GM21723 (cell line): ENCODE measurements around the gene SLC2A3.
"Not testable (repeated sequence)": the region's sequence is repeated elsewhere in the genome, so short reads cannot be mapped to it uniquely, and the experiment has no call there.

Experiments
- ATAC-seq: cut with Tn5 transposase; IDR thresholded peaks from one replicate; pipeline ENCODE4 v1.9.1; 2021; ENCODE audit warnings: mild to moderate bottlenecking, moderate library complexity; ENCODE audit not compliant: unreplicated experiment

SLC2A3 gene

DNA sequence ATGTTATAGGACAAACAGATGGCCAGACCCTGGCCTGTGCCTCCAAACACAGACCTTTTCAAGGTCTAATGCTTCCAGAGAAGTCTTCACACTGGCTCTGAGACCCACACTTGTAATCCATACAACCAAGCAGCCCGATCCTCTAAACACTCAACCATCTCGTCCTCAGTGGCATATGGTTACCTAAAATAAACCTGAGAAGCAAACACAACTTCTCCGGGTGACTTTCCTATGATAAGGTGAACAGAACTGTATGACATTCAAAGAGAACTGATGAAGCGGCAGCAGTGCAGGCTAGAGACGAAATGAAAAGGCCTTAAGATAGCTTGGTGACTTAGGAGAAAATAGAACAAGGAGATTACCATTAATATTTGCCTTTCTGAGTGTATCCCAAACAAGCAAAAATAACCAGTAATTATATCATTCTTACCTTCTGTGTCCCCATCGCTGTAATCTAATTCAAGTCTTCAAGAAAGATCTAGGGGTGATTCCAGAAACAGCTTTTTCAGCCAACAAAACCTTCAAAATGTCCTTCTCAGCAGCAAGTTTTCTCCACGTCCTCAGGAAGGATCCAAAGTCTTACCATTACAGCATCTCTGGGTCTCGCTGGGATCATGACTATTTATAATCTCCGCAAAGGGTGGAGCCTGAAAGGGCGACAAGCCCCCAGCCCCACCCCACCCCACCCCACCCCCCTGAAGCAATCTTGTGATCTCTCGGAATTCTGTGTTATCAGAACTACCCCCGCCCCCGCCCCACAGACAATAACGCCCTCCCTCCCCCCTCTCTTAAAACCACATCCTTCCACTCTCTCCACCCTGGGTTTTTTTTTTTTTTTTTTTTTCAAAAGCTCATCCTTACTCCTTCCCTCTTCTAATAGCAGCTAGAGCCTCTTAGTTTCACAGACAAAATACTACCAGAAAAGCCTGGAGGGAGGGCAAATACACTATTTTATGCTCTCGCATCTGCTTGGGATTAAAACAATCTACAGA, at the start of gene SLC2A3:
SLC2A3 (minus strand) TSS at position 598 of the 992 bp plus-strand sequence; CDS start at position 445, 153 bp downstream.
- ATAC-seq: peak; percentile 57

DNA sequence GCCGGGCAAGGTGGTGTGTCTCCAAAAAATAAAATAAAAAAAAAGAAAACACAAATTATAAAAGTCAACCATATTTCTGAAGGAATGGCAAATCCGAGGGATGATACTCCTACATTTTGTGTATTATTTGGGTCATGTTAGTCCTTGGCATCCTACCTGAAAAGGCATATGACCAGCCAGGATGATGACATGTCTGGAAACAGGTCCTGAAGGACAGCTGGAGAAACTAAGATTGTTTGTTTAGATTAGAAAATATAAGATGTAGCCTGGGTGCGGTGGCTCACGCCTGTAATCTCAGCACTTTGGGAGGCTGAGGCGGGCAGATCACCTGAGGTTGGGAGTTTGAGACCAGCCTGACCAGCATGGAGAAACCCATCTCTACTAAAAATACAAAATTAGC, 48.9 kb upstream of the SLC2A3 start:
- ATAC-seq: no peak

DNA sequence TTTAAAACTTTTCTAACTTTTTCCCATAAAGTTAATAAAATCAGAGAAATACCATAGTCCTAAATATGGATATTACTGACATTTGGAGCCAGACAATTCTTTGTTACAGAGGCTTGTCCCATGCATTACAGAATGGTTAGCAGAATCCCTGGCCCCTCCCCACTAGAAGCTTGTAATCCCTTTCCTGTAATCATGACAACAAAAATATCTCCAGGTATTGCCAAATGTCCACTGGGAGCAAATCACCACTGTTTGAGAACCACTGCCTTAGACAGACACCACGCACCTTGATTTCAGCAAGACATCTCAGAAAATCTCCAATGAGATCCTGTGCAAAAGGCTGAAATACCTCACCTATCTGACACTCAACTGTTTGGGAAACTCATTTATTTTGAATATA, 47.5 kb upstream of the SLC2A3 start:
- not testable (repeated sequence) for ATAC-seq

DNA sequence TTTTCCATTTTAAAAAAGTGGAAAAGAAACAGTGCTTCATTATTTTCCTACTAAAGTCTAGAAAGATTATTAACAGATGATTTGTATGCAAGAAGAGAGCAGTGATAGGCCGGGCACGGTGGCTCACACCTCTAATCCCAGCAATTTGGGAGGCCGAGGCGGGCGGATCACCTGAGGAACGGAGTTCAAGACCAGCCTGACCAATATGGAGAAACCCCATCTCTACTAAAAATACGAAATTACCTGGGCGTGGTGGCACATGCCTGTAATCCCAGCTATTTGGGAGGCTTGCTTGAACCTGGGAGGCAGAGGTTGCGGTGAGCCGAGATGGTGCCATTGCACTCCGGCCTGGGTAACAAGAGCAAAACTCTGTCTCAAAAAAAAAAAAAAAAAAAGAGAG, 47.0 kb upstream of the SLC2A3 start:
- not testable (repeated sequence) for ATAC-seq

DNA sequence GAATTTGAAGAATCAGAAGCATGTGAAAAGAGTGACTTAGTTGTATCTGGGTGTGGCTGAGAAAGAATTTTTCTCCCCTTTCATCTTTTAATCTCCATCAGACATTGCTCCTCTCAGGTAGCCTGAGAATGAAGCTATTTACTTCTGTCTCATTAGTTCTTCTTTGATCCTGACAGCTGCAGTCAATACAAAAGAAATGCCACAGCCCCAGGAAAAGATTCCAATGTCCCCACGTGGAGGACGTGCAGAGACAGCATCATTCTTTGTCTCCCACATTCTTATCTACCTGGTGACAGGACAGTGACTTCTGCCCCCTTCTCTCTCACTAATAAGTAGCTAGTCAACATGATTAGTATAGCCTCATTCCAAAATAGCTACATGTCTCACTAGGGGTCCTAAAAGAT, 46.3 kb upstream of the SLC2A3 start:
- not testable (repeated sequence) for ATAC-seq

DNA sequence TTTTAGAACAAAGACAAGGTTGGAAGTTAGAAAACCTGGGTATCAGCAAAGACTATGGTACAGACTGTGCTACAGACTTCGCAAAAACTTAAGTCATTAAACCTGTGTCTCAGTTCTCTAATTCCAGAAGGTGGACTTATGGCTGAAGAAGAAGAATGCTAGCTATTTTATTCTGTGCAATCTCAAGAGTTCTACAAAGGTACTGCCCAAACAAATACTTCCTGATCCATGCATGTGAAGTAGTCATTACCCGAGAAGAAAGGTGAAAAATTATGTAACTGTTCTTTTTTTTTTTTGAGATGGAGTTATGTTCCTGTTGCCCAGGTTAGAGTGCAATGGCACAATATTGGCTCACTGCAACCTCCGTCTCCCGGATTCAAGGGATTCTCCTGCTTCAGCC, 45.5 kb upstream of the SLC2A3 start:
- ATAC-seq: no peak

DNA sequence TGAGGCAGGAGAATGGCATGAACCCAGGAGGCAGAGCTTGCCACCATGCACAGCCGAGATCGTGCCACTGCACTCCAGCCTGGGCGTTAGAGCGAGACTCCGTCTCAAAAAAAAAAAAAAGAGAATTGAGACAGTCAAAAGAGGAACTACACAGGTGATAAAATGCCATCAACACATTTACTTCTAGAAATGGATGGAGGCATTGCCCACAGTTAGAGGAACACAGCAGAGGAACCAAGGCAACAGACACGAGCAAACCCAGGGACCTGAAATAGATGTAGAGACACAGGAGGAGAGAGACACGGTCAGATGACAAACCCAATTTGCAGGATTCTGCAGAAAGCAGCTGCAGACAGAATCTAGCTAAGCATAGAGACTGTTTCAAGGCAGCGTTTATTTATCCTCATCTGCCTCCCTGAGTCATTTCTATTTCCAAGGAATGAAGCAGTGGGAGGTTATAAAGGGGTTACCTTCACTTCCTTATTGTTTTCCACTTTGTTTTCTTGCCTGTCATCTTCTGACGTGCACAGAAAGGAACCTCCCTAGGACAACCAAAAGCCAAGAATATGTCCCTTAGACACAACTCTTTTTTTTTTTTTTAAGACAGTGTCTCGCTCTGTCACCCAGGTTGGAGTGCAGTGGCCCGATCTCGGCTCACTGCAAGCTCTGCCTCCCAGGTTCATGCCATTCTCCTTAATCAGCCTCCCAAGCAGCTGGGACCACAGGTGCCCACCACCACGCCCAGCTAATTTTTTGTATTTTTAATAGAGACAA, 41.6 kb upstream of the SLC2A3 start:
- peak; percentile 88 for ATAC-seq

DNA sequence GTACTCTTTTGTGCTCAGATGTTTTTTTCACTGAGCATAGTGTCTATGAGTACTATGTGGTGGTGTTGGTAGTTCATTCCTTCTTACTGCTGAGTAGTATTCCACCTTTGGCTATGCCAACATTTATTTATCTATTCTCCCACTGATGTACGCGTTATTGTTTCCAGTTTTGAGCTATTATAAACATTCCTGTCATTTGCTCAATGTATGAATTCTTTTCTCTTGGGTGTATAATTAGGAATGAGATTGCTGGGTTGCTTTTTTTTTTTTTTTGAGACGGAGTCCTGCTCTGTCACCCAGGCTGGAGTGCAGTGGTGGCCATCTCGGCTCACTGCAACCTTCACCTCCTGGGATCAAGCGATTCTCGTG, 37.5 kb upstream of the SLC2A3 start:
- ATAC-seq: no peak

DNA sequence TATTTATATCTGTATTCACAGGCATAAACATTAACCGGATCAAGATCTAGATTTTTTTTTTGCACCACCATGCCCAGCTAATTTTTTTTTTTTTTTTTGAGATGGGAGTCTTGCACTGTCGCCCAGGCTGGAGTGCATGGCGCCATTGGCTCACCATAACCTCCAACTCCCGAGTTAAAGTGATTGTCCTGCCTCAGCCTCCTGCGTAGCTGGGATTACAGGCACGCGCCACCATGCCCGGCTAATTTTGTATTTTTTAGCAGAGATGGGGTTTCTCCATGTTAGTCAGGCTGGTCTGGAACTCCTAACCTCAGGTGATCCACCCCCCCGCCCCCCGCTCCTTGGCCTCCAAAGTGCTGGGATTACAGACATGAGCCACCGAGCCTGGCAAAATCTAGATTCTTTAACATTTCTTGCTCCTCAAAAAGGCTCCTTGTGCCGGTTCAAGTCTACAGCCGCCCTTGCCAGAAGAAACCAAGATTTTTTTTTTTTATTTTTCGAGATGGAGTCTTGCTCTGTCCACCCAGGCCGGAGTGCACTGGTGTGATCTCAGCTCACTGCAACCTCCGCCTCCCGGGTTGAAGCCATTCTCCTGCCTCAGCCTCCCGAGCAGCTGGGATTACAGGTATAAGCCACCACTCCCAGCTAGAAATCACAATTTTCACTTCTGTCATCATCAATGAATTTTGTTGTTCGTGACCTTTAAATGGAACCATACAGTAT, 36.9 kb upstream of the SLC2A3 start:
- ATAC-seq: no peak

DNA sequence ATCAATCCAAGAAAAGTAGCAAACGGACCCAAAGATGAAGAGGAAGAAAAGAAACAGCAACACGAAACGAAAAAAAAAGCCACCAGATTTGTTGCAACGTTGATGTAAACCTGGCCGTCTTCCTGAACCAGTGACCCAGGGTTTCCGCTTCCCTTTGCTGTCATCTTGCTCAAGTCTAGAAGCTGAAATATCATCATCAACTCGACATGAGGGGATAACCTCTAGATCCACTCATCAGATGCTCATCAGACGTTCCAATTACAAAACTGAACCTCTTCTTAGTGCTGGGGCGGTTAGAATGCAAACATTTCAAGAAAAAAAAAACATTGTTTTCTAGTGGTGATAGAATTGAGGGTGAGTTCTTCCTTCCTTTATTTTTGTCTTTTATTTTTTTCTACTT, 36.3 kb upstream of the SLC2A3 start:
- ATAC-seq: not testable (repeated sequence)

DNA sequence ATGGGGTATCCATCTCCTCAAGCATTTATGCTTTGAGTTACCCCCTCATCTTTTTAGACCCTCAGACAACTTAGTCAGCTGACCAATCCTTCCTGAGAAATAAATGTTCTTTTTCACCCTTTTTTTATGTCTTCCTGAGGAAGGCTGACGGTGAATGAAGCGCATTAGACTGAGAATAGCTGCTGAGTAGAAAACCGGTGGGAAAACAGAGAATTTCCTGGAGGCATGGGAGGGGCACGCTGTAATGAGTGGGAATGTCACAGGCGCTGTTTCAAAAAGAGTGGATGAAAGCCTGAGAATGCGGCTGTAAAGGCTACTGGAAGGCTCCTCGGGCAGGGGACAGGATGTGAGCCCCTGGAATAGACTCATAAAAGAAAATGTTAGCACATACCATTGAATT, 35.8 kb upstream of the SLC2A3 start:
- ATAC-seq: not testable (repeated sequence)

DNA sequence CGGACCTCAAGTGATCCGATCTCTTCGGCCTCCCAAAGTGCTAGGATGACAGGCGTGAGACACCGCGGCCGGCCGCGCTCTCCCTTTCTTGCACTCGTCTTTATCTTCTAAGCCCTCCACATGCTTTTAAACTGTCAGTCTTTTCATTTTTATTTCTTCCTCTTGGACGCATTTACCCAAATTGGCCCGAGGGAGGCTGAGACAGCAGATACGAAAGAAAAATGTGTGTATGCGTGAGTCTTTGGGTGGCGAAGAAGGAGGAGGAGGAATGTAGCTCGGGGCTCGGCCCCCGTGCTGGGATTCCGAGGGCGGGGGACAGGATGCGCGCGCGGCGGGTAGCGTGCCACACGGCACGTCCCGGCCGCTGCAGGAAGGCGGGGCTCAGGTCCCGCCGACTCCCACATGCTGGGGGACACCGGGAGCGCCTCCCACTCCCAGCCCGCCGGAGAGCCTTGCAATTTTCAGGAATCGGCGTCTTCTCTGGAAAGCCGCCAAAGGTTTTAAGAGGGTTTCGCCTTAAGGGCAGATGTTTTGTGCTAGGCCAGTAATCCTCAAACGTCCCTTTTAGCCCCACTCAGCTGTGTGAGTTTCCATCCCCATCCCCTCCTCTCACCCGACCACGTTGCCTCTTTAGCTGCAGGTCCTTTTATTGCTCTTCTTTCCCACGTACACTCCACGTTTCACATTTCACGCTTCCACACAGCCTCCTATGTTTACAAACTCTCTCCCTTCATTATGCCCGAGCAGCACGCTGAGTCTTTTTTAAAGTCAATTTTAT, 34.7 kb upstream of the SLC2A3 start:
- peak; percentile 84 for ATAC-seq

DNA sequence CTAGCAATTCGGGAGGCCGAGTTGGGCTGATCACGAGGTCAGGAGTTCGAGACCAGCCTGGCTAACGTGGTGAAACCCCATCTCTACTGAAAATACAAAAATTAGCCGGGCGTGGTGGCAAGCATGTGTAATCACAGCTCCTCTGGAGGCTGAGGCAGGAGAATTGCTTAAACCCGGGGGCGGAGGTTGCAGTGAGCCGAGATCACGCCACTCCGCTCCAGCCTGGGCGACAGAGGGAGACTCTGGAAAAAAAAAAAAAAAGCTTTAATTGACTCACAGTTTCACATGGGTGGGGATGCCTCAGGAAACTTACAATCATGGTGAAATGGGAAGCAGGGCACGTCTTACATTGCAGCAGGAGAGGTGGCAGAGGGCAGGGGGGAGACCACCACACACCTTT, 30.6 kb upstream of the SLC2A3 start:
- ATAC-seq: no peak

DNA sequence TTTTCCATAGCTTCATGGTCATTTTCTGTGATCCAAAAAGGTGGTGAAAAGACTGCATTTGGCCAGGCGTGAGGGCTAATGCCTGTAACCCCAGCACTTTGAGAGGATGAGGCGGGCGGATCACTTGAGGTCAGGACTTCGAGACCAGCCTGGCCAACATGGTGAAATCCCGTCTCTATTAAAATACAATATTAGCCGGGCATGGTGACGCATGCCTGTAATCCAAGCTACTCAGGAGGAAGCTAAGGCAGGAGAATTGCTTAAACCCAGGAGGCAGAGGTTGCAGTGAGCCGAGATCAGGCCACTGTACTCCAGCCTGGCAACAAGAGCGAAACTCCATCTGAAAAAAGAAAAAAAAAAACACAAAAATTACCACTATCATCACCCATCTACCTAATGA, 28.7 kb upstream of the SLC2A3 start:
- ATAC-seq: not testable (repeated sequence)

DNA sequence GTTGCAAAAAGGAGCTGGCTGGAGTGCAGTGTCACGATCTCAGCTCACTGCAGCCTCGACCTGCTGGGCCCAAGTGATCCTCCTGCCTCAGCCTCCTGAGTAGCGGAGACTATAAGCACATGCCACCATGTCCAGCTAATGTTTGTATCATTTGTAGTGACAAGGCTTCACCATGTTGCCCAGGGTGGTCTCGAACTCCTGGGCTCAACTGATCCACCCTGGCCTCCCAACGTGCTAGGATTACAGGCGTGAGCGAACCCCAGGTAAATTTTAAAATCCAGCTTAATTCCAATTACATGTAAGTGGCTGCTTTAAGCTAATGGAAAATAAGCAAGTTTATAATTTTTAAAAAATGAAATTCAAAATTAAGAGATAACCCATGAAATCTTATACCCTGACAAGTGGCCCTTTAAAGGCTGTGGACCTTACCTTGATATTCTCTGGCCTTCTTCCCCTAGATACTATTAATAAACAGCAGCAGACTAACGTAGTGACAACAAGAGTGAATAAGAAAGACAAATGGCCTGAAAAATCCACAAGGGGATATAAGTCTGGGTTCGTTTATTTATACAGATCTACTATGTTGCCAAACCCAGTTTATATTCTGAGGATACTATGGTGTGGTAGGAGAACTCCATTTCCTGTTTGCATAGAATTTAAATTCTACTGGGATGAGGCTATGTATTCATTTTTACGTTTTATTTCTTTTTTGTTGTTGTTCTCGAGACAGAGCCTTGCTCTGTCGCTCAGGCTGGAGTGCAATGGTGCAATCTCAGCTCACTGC, 25.6 kb upstream of the SLC2A3 start:
- no peak for ATAC-seq

DNA sequence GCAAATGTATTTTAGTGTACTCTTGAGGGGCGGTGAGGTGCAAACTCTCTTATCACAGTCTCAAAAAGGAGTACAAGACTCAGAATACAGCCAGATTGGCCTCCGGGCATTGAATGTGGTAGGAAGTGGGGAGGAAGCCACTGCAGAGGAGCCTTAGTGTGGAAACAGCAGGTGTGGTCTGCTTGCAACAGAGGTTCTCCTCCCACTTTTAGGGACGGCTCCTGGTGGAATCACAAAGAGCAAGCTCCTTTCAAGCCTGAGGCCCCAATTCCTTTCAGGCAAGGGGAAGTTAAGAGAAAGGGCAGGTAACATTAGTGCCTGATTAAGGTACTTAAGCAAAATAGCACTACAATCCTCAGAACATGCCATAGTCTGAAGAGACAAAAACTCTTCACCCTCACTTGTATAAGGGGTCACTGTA, 23.7 kb upstream of the SLC2A3 start:
- ATAC-seq: peak; percentile 46

DNA sequence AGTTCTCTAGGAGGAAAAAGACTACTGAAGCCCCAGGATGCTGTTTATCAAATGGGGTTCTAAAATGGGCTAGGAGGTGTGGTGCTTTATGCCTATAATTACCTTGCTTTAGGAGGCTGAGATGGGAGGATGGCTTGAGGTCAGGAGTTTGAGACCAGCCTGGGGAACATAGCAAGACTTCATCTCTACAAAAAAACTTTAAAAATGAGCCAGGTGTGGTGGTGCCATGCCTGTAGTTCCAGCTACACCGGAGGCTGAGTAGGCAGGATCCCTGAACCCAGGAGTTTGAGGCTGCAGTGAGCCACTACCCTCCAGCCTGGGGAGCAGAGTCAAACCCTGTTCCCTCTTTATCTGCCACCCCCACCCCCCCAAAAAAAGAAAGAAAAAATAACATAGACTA, 23.3 kb upstream of the SLC2A3 start:
- no peak for ATAC-seq

DNA sequence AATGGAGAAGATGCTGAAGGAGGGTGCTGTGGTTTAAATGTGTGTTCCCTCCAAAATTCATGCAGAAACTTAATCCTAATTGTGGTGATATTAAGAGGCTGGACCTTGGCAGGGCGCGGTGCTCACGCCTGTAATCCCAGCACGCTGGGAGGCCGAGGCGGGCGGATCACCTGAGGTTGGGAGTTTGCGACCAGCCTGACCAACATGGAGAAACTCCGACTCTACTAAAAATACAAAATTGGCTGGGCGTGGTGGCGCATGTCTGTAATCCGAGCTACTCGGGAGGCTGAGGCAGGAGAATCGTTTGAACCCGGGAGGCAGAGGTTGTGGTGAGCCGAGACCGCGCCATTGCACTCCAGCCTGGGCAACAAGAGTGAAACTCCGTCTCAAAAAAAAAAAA, 18.9 kb upstream of the SLC2A3 start:
- ATAC-seq: not testable (repeated sequence)

DNA sequence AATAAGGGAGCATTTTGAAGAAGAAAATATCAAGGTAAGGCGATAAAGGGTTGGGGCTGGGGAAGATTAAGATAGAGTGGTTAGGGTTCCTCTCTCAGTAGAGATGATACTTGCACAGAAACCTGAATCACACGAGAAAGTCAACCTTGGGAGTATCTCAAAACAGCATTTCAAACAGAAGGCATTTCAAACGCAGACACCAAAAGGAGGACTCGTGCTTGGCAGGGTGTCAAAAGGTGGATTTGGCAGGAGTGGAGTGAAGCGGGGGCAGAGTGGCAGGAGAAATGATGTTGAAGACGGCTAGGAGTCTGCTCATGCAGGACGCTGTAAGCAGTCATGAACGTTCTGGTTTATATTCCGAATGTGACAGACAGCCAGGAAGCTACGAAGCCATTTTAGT, 18.4 kb upstream of the SLC2A3 start:
- ATAC-seq: not testable (repeated sequence)

DNA sequence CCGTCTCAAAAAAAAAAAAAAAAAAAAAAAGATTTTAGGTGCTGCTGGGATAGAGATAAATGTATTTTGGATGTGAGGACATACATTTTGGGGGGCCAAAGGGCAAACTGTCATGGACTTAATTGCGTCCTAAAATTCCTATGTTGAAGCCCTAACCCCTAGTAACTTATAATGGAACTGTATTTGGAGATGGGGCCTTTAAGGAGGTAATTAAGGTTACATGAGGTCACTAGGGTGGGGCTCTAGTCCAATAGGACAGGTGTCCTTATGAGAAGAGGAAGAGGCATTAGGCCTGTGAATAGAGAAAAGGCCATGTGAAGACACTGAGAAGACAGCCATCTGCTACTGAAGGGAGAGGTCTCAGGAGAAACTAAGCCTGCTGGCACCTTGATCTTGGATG, 17.9 kb upstream of the SLC2A3 start:
- ATAC-seq: not testable (repeated sequence)
